ENCODE measurements around the gene ZFAND2A. TPM values are rescaled to one million over a fixed set of nuclear protein-coding genes. Genes with fewer than 3 reads are reported as not detected.
"Not testable (repeated sequence)": the region's sequence is repeated elsewhere in the genome, so short reads cannot be mapped to it uniquely, and the experiment has no call there.

ZFAND2A gene
- total RNA-seq, 1 experiment from 2014 or later = 23.5 TPM

DNA sequence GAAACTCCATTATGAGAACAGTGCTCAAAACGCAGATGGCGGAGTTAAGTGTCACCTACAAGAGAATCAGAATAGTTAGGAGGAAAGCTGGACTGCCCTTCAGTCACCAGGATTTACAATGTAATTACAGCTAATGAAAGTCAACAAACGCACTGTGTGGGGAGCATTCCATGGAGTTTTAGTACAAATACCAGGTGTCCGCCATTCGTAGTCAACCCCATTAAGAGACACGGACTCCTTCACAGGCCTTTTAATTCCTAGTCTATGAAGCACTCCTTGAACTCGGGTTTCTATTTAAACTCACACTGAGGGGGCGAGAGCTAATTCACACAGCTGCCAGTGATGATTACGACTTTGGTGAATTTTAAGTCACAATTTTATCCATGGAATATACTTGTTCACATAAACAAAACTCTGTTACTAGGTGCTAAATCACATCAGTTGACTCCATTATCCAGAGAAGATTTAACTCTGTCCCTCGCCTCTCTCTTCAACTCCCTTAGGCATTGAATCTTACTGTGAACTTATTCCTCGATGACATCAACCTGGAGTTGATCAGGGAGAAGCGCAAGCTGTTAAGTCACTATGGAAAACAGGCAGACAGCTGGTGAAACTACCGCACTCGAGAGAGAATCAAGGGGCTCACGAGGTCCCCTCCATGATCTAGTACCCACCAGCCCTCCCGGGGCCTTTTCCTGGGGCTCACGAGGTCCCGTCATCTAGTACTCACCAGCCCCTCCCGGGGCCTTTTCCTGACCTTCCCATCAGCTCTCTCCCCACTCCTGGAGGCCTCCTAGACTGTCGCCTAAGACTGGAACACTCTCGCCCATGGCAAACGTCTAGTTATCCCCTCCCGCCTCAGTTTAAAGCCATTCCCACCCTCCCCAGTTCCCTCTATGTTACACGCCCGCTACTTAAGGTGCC lies 1.5 kb downstream of the ZFAND2A start:
- in situ Hi-C loops (cut with HindIII; ENCODE audit: low pct_unique_long_range_greater_than_20kb, low sequenced_read_pairs) = no loop called here
- DNase-seq (ENCODE audit: low read depth, low spot score) = no peak

DNA sequence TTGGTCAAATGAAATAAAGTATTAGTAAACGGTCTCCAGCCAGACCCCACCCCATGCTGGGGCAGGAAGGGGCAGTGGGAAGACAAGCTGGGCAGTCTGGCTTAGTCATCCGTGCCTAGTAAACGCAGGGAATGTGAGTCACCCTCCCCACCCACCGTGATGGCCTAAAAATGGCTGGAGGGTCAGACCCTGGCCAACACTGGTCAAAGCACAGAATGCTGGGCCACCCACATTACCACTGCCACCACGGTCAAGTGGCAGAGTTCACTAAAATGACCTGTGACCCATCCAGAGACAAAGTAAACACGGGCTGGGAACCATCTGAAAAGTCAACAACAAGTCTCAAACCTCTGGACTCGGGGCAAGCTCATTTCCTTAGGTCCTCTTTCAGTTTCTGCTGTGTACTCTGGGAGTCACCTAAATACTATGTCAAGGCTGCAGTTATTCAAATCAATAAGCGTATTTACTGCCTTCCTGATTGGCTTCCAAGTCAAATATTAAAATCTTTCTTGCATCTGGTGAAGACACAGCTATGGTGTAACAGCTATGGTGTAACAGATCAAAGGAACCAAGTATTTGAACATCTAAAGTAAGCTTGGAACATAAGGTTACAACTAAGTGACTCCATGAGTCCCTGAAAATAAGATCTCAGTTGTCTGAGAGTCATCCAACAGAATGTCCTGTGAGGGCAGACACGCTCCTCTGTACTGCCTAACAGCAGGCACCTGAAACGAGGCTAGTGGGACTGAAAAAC lies 3.0 kb downstream of the ZFAND2A start:
- DNase-seq (ENCODE audit: low read depth, low spot score) = no peak
- in situ Hi-C loops (cut with HindIII; ENCODE audit: low pct_unique_long_range_greater_than_20kb, low sequenced_read_pairs) = no loop called here

DNA sequence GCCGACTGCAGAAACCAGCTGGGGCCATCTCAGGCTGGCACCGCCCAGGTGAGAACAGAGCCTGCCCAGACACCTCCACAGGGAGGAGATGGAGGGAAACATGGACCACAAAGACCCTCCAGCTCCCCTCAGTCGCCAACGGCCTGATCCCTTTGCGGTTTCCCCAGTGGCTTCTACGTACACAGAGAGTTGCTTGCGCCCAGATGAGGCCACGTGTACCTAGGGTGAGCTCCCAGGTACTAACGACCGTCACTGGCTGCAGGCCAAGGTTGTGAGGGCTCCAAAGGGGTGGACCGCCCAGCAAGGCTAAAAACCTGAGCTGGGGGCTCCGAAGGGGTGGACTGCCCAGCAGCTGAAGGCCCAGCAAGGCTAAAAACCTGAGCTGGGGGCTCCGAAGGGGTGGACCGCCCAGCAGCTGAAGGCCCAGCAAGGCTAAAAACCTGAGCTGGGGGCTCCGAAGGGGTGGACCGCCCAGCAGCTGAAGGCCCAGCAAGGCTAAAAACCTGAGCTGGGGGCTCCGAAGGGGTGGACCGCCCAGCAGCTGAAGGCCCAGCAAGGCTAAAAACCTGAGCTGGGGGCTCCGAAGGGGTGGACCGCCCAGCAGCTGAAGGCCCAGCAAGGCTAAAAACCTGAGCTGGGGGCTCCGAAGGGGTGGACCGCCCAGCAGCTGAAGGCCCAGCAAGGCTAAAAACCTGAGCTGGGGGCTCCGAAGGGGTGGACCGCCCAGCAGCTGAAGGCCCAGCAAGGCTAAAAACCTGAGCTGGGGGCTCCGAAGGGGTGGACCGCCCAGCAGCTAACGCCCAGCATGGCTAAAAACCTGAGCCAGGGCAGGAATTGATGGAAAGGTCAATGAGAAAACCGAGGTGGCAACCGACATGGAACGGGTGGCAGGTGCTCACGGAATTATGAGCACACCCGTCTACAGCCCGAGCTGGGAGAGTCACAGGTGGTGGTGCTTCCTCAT lies 3.9 kb downstream of the ZFAND2A start:
- DNase-seq (ENCODE audit: low read depth, low spot score); in situ Hi-C loops (cut with HindIII; ENCODE audit: low pct_unique_long_range_greater_than_20kb, low sequenced_read_pairs): not testable (repeated sequence)

GRCh38 chr7:1154172-1154739 lies 5.7 kb downstream of the ZFAND2A start:
- in situ Hi-C loops (cut with HindIII; ENCODE audit: low pct_unique_long_range_greater_than_20kb, low sequenced_read_pairs) = no loop called here
- DNase-seq (ENCODE audit: low read depth, low spot score) = no peak

DNA sequence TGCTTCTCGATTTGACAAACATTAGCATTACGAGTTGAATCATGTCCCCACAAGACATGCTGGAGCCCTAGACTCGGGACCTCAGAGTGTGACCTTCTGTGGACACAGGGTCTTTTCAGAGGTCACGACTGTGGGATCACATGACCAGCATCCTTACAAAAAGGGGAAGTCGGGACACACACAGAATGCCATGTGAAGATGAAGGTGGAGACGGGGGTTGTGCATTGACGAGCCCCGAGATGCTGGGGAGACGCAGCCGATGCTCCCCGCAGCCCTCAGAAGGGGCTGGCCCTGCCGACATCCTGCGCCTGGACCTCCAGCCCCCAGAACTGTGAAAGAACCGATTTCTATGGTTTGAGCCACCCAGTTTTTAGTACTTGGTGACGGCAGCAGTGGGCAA lies 7.5 kb downstream of the ZFAND2A start:
- DNase-seq (ENCODE audit: low read depth, low spot score) = no peak
- in situ Hi-C loops (cut with HindIII; ENCODE audit: low pct_unique_long_range_greater_than_20kb, low sequenced_read_pairs) = no loop called here

GRCh38 chr7:1151653-1152425 lies 8.2 kb downstream of the ZFAND2A start:
- in situ Hi-C loops (cut with HindIII; ENCODE audit: low pct_unique_long_range_greater_than_20kb, low sequenced_read_pairs) = no loop called here
- no peak for DNase-seq (ENCODE audit: low read depth, low spot score)

DNA sequence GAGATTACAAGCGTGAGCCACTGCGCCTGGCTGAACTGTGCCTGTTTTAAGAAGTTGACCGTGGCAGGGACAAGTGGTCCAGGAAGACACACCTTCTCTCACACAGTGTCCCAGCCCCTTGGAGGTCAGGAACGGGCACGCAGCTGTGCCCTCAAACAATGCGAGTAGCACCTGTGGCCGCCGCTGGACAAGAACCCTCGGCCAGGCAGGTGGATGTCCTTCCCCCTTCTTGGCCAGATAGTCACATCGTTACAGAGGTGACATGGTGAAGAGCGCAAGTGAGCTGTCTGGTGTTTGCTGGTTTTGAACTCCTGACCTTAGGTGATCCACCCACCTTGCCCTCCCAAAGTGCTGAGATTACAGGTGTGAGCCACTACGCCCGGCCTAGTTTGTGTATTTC lies 8.8 kb downstream of the ZFAND2A start:
- no peak for DNase-seq (ENCODE audit: low read depth, low spot score)
- in situ Hi-C loops (cut with HindIII; ENCODE audit: low pct_unique_long_range_greater_than_20kb, low sequenced_read_pairs) = no loop called here

DNA sequence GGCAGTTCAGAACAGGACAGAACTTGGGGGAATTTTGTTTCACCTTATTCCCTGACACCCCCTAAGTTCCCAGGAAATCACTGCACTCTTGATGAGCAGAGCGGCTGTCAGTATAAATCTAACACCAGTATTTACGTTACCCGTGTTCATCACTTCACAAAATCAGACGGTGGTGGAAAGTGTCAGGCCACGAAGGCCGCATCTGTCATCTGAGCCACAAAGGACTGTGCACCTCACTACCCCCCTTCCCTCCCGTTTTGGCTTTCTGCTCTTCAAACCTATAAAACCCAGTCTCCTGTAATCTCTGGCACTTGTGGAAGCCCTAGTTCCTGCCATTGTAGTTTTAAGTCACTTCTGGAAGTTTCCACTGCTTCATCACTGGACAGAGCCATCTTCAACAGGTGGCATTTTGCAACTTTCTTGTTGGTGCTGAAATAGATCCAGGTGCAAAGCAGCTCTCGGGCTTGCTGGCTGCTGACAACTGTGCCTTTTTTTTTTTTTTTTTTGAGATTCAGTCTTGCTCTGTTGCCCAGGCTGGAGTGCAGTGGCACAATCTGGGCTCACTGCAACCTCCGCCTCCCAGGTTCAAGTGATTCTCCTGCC lies 9.5 kb downstream of the ZFAND2A start:
- no peak for DNase-seq (ENCODE audit: low read depth, low spot score)
- in situ Hi-C loops (cut with HindIII; ENCODE audit: low pct_unique_long_range_greater_than_20kb, low sequenced_read_pairs) = no loop called here

GRCh38 chr7:1149351-1149794 lies 10.6 kb downstream of the ZFAND2A start:
- DNase-seq (ENCODE audit: low read depth, low spot score) = no peak
- in situ Hi-C loops (cut with HindIII; ENCODE audit: low pct_unique_long_range_greater_than_20kb, low sequenced_read_pairs) = no loop called here

DNA sequence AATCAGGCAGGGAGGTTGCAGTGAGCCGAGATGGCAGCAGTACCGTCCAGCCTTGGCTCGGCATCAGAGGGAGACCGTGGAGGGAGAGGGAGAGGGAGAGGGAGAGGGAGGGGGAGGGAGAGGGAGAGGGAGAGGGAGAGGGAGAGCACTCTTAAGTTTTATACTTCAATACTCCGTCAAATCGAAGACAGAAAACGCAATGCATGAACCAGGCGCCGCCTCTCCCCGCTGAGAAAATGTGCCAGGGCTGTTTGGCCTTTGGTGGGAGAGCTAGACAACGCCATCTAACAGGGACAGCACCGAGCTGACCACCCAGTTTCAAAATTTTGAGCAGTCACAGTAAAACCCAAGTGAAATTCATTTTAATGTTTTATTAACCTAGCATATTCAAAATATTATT lies 12.1 kb downstream of the ZFAND2A start:
- DNase-seq (ENCODE audit: low read depth, low spot score); in situ Hi-C loops (cut with HindIII; ENCODE audit: low pct_unique_long_range_greater_than_20kb, low sequenced_read_pairs): not testable (repeated sequence)

DNA sequence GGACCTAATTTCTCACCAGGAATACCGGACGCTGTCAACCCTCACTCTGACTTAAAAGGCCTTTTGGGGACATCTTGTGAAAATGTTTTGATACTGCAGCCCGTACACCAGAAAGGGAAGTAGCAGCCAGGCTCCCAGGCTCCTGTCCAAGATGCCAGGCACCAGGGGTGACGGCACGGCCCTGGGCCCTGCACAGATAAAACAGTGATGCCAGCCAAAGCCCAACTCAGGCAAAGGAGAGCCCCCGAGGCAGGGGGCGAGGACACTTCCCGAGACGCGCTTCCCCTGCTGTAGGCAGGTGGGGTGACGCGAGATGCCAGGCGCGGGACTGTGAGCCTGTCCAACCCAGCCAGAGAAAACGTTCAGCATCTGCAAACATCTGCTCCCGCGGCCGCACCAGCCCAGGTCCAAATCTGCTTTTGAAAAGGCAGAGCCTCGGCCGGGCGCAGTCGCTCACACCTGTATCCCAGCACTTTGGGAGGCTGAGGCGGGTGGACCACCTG lies 15.7 kb downstream of the ZFAND2A start:
- in situ Hi-C loops (cut with HindIII; ENCODE audit: low pct_unique_long_range_greater_than_20kb, low sequenced_read_pairs) = no loop called here
- DNase-seq (ENCODE audit: low read depth, low spot score) = peak; percentile 64

DNA sequence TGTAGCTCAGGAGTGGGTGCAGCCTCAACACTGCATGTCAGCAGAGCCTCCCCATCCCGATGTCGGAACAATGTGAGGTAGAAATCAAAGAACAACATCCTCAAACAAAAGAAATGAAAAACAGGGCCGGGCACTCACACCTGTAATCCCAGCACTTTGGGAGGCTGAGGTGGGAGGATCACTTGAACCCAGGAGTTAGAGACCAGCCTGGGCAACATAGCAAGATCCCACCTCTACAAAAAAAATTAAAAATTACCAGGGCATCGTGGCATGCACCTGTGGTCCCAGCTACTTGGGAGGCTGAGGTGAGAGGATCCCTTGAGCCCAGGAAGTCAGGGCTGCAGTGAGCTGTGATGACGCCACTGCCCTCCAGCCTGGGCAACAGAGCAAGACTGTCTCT lies 17.0 kb downstream of the ZFAND2A start:
- in situ Hi-C loops (cut with HindIII; ENCODE audit: low pct_unique_long_range_greater_than_20kb, low sequenced_read_pairs); DNase-seq (ENCODE audit: low read depth, low spot score): not testable (repeated sequence)

GRCh38 chr7:1142051-1142635 lies 17.9 kb downstream of the ZFAND2A start:
- no peak for DNase-seq (ENCODE audit: low read depth, low spot score)
- in situ Hi-C loops (cut with HindIII; ENCODE audit: low pct_unique_long_range_greater_than_20kb, low sequenced_read_pairs) = no loop called here

- no peak for DNase-seq (ENCODE audit: low read depth, low spot score)
- in situ Hi-C loops (cut with HindIII; ENCODE audit: low pct_unique_long_range_greater_than_20kb, low sequenced_read_pairs) = no loop called here
Observed at GRCh38 chr7:1141651-1142050, 18.3 kb downstream of the ZFAND2A start.

DNA sequence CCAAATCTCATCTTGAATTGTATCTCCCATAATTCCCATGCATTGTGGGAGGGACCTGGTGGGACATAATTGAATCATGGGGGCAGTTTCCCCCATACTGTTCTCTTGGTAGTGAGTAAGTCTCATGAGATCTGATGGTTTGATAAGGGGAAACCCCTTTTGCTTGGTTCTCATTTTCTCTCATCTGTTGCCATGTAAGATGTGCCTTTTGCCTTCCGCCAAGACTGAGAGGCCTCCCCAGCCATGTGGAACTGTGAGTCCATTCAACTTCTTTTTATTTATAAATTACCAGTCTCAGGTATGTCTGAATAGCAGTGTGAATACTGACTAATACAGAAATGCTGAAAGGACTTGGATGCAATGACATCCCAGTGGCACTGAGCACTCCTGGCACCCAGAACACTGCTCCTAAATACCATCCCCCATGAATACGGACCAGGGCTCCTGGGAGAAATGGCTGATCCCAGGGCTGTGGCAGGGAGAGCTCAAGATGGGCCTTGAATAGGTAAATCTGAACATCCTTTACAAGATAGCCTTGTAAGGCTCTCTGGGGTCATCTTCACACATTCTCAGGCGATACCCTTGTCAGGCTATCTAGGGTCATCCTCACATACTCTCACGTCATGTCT lies 19.4 kb downstream of the ZFAND2A start:
- no peak for DNase-seq (ENCODE audit: low read depth, low spot score)
- in situ Hi-C loops (cut with HindIII; ENCODE audit: low pct_unique_long_range_greater_than_20kb, low sequenced_read_pairs) = no loop called here

Measured in SK-MEL-5 (cell line).